Natural killer cell (primary cell): ENCODE measurements around the gene RDH14. TPM values are rescaled to one million over a fixed set of nuclear protein-coding genes. Genes with fewer than 3 reads are reported as not detected.

Experiments
- ATAC-seq, 3 donors: fragments of 150-1000 bp in 2 of 3; fragments of 200-7000 bp in 1 of 3; cut with Tn5 transposase; 1 replicate in 1 of 3; 2 replicates in 2 of 3; pipeline ENCODE4 v1.10.0; 2021; ENCODE audit warnings: mild to moderate bottlenecking in 2 of 3, moderate library complexity in 2 of 3
- DNase-seq, 2 donors: peaks; one replicate each; pipeline versions ENCODE4 v3.0.0 to v3.0.0-alpha.2; 2013 to 2021; ENCODE audit warnings: mixed read lengths in 1 of 2
- H3K27ac ChIP-seq: one replicate; pipeline ENCODE4 v1.5.1; 2013; ENCODE audit warnings: mild to moderate bottlenecking, low read length
- H3K27me3 ChIP-seq: one replicate; pipeline ENCODE4 v1.6.1; 2013; ENCODE audit warnings: low read length; ENCODE audit not compliant: control insufficient read depth, insufficient read depth
- H3K36me3 ChIP-seq: one replicate; pipeline ENCODE4 v1.6.1; 2013; ENCODE audit warnings: low read length; ENCODE audit not compliant: control insufficient read depth, insufficient read depth
- H3K4me1 ChIP-seq: one replicate; pipeline ENCODE4 v1.6.1; 2013; ENCODE audit warnings: low read length; ENCODE audit not compliant: control insufficient read depth, insufficient read depth
- H3K4me3 ChIP-seq: one replicate; pipeline ENCODE4 v1.5.1; 2013; ENCODE audit warnings: low read length
- H3K9me3 ChIP-seq: one replicate; pipeline ENCODE4 v1.6.1; 2013; ENCODE audit warnings: low read length; ENCODE audit not compliant: control insufficient read depth, insufficient read depth
- H3K27ac Mint-ChIP-seq, 2 donors: one replicate each; pipeline ENCODE4 v1.8.0; 2022; ENCODE audit warnings: mild to moderate bottlenecking in 2 of 2, mixed read lengths in 2 of 2, moderate library complexity in 1 of 2
- H3K27me3 Mint-ChIP-seq, 2 donors: one replicate each; pipeline ENCODE4 v1.8.0; 2022; ENCODE audit warnings: low read depth in 2 of 2, mixed read lengths in 2 of 2
- H3K36me3 Mint-ChIP-seq: one replicate; pipeline ENCODE4 v1.8.0; 2022; ENCODE audit warnings: mixed read lengths
- H3K4me1 Mint-ChIP-seq, 2 donors: one replicate each; pipeline ENCODE4 v1.8.0; 2022; ENCODE audit warnings: mixed read lengths in 2 of 2
- H3K4me3 Mint-ChIP-seq: one replicate; pipeline ENCODE4 v1.8.0; 2022; ENCODE audit warnings: mild to moderate bottlenecking, moderate library complexity, mixed read lengths
- H3K9me3 Mint-ChIP-seq, 2 donors: one replicate each; pipeline ENCODE4 v1.8.0; 2022; ENCODE audit warnings: mixed read lengths in 2 of 2
- WGBS: methylation state at CpG from one replicate; pipeline ENCODE4 v1.1.7; 2013; ENCODE audit warnings: missing lambda C conversion rate; ENCODE audit not compliant: insufficient coverage; 5-methylcytosine and 5-hydroxymethylcytosine counted together
- intact Hi-C: fragments of 100-400 bp; cut with micrococcal nuclease; formaldehyde crosslinking; loops from one replicate; pipeline ENCODE4 v1.14.2; 2022
- total RNA-seq, 4 donors: library from RNA; stranded (reverse); fragments of 120-200 nt in 1 of 4; gene quantifications; one replicate each; pipeline versions ENCODE4 v1.2.3 to v1.2.4, GENCODE V29; 2013 to 2022
- TF ChIP-seq, protein P1 (sequence below): fragments of 200-600 bp; IDR thresholded peaks from one replicate; pipeline ENCODE4 v1.8.0; 2022; ENCODE audit warnings: antibody characterized with exemption

Gene RDH14
- total RNA-seq, 3 donors from 2014 or later (not counting 1 experiment from before 2014, with no cell fraction given) = 8.7 to 13.5 (median 12.5) TPM

DNA sequence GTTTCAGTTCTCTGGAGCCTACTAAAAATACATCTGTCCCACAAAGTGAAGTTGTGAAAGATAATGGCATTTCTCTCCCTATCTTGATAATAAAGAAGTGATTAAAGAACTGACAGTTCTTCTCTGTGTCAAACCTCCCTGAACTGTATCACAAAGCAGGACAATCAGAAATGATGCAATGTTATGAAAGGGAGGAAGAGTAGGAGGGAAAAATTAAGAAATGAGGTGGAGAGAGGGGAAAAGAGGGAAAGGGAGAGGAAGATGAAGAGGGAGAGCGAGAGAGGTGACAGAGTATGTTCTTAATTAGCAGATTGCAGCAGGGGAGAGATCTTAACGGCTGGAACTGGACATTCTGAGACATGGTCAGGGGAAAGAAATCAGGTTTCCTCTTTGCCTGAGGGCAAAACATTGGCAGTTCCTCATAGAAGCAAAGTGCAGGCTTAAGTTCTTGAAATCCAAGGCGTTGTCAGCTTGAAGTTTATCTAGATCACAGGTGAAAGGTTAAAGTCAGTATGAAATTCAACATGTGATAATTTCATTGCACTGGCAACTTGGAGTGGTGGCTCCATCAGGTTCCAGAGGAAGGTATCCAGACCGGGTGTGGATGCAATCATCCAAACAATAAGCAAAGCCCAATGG, 54.6 kb downstream of the RDH14 start:
- WGBS = 75% methylated on average over 4 of the region's 4 CpGs
- no peaks in the 10 kb centered on the region for H3K27me3 ChIP-seq
- intact Hi-C loops = no loop called here
- H3K4me3 ChIP-seq = no peak overlapping the region
- H3K27ac Mint-ChIP-seq = no peak overlapping the region
- H3K27ac ChIP-seq = no peak overlapping the region
- H3K9me3 Mint-ChIP-seq = no peaks in the 10 kb centered on the region
- DNase-seq (no peak), ATAC-seq (no peak)
- H3K4me1 Mint-ChIP-seq = peaks cover 0 to 6% of the 10 kb centered on the region in 2 donors
- H3K36me3 ChIP-seq = no peaks in the 10 kb centered on the region
- H3K27me3 Mint-ChIP-seq = peaks cover 6 to 33% of the 10 kb centered on the region in 2 donors
- H3K4me1 ChIP-seq = no peaks in the 10 kb centered on the region
- no peaks in the 10 kb centered on the region for H3K36me3 Mint-ChIP-seq
- TF ChIP-seq, protein P1, sequence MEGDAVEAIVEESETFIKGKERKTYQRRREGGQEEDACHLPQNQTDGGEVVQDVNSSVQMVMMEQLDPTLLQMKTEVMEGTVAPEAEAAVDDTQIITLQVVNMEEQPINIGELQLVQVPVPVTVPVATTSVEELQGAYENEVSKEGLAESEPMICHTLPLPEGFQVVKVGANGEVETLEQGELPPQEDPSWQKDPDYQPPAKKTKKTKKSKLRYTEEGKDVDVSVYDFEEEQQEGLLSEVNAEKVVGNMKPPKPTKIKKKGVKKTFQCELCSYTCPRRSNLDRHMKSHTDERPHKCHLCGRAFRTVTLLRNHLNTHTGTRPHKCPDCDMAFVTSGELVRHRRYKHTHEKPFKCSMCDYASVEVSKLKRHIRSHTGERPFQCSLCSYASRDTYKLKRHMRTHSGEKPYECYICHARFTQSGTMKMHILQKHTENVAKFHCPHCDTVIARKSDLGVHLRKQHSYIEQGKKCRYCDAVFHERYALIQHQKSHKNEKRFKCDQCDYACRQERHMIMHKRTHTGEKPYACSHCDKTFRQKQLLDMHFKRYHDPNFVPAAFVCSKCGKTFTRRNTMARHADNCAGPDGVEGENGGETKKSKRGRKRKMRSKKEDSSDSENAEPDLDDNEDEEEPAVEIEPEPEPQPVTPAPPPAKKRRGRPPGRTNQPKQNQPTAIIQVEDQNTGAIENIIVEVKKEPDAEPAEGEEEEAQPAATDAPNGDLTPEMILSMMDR = no peak
- no peaks in the 10 kb centered on the region for H3K9me3 ChIP-seq
- no peak overlapping the region for H3K4me3 Mint-ChIP-seq

Other genes starting within 250 kb of the RDH14 start
- gene NT5C1B, start 28.9 kb upstream of the RDH14 start, total RNA-seq = not detected